NCI-H2081 (cell line): ENCODE data around the gene KCNN4.
"Not testable (repeated sequence)": the region's sequence is repeated elsewhere in the genome, so short reads cannot be mapped to it uniquely, and the experiment has no call there.

Experiments used
- DNase-seq, 2 experiments: peaks; one replicate each; lab custom pipeline; 2025; lab: John Stamatoyannopoulos, UW

The KCNN4 gene

DNA sequence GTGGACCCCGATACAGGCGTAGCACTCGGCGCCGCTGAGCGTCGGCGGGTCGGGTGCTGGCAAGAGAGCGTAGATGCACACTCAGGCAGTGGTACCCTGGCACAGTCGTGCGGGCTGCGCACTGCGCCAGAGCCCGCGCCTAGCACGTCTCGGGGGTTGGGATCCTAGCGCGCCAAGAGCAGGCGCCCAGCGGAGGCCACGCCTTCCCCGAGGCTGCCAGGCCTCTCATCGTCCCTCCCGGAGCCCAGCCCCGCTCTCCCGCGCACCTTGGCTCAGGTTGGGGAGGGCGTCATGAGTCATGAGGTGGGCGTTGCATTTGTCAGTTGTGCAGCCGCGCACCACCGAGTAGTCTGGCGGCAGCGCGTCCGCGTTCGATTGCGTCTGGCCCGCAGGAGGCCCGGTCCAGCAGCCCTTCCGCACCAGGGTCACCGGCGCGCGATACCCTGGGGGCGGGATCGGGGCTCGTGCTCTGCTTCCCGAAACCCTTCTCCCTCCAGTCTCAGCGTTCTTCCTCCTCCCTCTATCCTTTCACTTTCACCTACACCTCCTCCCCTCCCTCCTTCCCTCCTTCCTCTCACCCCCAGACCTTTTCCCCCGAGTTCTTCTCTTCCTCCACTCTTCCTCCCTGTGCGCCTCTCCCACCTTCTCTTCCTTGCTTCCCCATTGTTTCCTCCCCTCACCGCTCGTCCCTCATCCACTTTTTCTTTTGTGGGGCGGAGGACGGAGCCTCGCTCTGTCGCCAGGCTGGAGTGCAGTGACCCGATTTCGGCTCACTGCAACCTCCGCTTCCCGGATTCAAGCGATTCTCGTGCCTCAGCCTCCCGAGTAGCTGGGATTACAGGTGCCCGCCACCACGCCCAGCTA lies 18.0 kb upstream of the KCNN4 start:
- DNase-seq, result peak; percentile 66 to 73

DNA sequence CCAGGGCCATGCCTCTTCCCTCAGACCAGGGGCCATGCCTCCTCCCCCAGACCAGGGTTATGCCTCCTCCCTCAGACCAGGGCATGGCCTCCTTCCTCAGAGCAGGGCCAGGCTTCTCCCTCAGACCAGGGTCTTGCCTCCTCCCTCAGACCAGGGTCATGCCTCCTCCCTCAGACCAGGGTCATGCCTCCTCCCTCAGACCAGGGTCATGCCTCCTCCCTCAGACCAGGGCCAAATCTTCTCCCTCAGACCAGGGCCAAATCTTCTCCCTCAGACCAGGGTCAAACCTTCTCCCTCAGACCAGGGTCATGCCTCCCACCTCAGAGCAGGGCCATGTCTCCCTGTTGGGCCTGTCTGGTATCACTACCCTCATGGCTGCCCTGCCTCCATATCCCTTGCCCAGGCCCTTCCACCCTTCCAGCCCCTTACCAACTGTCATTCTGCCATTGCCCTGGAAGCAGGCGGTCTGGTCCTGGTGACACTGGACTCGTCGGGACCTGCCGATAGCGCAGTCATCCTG lies 17.3 kb upstream of the KCNN4 start:
- no peak for DNase-seq

DNA sequence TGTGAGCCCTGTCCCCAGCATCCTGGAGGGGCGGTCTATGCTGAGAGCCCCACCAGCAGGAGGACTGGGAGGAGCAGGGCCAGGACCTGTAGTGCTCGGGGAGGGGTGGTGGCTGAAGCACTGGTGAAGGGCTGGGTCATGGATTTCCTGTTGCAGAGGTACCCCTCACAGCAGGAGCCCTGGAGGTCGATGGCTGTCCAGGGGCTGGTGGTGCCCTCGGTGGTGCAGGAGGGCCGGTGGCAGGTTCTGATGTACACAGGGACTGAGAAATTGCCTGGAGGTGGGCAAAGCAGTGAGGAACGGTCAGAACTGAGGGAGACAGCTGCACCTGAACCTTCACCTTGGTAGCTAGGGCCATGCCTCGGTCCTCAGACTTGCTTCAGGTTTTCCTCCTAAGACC lies 16.8 kb upstream of the KCNN4 start:
- no peak for DNase-seq

DNA sequence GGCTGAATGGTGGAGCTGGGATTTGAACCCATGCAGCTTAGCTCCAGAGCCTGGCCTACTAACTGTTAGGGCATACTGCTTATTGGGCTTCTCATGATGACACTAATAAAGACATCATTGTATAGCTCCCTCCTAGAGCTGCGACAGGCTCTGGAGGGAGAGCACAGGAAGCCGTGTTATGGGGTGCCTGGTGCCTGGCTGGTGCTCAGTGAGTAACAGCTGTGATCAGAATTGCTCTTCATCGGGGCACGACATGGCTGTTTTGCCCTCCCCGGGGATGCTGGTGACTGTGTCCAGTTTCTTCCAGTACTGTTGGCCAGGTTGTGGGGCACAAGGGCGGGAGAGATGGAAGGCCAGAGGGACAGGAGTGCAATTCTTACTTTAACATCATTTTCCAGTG lies 16.3 kb upstream of the KCNN4 start:
- no peak for DNase-seq

DNA sequence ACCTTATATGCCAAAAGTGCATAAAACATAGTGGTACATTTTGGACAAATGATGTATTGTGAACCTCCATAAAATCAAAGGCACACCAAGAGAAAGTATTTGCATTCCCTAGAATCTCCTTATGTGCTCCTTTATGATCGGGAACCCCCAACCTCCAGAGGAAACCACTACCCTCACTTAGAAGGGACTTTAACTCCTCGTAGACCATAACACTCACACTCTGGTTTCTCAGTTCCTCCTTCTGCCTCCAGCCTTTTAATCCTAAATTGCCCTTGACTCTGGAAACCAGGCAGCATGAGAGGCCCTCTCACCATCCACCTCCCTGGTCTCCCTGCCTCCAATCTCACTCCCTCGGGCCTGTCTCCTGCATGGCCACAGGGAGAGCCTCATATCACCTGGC lies 9.8 kb upstream of the KCNN4 start:
- DNase-seq, result no peak

DNA sequence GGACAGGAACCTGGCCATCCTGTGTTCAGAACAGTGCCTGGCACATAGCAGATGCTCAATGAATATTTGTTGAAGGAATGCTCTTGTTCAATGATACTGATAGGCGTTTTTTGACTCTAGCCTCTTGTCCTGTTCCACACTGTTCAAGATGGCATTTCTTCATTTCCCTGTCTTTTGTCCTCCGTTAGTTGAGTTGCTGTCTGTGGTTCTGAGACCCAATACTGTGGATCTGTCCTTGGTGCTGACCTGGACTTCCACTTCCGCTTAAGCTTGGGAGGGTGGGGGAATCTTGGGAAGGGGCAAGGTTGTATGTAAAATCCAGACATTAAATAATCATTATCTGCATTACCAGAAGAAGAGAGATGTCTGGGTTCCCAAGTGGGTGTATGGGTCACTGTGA lies 8.3 kb upstream of the KCNN4 start:
- no peak for DNase-seq

DNA sequence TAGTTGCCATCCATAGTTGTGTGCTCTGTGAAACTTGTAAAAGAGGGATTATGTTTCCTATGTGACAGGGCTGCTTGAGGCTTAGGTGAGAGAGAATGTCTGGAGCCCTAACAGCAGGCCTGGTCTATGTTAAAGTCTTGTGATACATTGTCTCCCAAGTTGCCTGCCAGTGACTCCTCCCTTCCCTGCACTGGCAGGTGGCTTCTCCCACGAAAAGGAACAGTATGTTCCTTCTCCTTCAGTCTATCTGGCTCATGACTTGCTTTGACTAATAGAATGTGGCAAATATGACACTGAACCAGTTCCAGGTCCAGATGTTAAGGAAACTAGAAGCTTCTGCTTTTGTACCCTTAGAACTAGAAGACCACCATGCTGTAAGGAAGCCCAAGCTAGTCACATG lies 5.9 kb upstream of the KCNN4 start:
- no peak for DNase-seq

DNA sequence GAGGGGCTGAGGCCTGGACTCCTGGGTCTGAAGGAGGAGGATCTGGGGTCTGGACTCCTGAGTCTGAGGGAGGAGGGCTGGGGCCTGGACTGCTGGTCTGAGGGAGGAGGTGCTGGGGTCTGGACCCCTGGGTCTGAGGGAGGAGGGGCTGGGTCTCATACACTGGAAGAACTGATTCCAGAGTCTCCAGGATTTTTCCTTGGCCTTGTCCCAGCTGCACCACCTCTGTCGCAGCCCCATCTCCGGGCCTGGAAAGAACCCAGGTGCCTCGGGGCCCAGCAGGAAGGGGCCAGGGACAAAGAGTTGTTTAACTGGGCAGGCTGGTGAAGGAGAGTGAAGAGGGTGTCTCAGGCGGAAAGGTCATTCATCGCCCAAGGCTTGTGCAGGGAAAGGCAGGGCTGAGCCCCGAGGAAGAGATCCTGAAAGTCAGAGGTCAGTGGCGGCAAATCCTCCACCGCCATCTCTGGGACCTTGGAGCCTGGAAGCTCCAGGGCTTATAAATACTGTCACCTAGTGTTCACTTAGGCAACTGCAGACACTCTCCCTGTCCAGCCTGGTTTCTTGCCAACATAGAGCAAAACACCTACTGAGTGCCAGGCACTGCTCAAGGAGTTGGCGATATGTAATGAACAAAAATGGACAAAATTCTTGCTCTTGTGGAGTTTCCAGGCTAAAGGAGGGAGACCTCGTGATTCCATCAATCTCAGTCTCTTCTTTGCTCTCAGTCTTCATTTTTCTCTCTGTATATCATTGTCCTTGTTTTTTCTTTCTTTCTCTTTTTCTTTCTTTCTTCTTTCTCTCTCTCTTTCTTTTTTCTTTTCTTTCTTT lies 4.4 kb upstream of the KCNN4 start:
- DNase-seq, result peak; percentile 60 to 74

DNA sequence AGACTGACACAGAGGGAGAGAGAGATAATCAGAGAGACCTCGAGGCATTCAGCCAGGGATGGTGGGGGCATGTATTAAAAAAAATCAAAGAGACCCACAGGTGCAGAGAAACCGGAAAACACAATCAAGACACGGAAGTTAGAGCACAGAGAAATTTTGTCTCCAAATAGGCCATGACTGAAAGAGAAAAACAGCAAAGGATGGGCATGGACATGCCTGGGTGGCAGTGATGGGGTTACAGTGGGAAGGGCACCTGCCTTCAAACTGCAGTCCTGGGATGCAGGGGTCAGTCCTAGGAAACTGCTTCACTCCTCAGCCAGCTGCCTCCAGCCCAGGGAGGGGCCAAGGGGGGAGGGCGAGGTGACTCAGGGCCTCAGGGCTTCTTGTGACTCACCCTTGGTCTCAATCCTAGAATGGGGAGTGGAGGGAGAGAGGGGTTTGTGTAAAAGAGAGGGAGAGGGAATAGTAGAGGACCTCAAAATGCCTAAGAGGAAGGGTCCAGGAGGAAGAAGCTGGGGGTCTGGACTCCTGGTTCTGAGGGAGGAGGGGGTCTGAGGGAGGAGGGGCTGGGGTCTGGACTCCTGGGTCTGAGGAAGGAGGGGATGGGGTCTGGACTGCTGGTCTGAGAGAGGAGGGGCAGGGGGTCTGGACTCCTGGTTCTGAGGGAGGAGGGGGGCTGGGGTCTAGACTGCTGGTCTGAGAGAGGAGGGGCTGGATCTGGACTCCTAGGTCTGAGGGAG lies 3.6 kb upstream of the KCNN4 start:
- no peak for DNase-seq

DNA sequence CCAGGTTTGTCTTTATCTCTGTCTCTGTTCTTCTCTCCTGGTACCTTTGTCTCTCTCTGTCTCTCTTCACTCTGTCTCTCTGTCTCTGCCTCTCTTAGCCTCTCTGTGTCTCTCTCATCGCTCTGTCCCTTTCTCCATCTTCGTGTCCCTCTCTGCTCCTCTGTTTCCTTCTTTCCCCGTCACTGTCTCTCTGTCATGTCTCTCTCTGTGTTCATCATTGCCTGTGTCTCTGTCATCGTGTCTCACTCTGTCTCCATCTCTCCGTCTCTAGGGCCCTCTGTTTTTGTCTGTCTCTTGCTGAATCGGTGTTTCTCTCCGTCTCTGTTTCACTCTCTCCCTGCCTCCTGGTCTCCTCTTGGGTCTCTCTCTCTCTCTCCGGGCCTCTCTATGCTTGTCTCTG lies 2.9 kb upstream of the KCNN4 start:
- no peak for DNase-seq

DNA sequence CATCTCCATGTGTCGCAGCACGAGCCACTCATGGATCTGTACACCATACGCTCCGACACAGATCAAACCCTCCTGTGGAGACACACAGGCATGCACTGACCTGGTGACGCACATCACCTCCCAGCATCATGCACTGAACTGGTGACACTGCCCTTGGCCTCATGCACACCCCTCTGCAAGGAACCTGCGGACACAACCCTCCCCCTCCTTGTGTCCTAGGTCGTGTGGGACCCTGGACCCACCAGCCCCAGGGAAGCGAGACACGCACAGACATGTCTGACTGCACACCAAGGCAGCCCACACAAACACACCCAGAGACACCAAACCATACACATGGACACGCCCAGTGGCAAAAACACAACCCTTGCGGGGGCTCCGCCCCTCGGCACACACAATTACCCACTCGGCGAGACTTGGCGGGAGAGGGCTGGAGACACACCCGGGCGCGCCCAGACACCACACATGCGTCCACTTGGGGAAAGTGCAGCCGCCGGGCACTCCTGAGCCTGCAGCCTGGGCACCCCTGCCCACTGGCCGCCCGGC lies 2.0 kb upstream of the KCNN4 start:
- DNase-seq, result no peak

DNA sequence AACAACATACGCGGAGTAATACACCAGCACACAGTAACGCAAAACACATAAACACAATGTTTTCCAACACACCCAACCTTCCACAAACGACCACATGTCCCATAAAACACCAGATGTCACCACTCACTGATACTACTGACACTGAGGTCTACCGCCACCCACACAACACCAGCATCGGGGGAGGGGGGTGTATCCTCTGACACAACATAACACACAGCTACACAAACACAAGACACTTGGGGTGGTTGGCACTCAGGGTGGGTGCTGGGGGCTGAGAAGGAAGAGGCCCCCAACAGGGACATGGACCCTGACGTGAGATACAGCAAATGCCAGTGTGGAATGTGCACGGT lies 1.5 kb upstream of the KCNN4 start:
- no peak for DNase-seq

DNA sequence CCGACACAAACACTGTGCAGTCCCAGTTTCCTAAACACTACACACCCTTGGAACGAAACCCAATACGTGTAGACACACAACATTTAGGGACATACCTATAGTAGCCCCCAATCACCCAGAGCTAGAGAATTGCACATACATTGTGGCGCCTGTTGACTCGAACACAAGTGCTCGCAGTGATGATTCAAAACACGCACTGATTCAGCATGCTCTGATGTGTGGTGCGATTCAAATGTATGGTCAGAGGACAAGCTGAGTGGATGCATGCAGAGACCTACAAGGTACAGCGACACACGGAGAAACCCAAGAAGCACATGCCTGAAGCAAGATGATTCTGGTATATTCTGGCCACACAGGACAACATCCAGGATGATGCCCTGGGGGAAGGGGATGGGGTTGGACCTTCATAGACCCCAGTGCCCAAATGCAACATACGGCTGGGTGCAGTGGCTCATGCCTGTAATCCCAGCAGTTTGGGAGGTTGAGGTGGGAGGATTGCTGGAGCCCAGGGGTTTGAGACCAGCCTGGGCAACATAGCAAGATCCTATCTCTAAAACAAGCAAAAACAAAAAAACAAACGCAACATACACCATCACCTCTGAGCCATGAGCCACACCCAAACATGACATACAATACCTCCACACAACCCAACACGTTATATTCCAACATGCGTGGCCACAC lies 997 bp upstream of the KCNN4 start:
- no peak for DNase-seq

DNA sequence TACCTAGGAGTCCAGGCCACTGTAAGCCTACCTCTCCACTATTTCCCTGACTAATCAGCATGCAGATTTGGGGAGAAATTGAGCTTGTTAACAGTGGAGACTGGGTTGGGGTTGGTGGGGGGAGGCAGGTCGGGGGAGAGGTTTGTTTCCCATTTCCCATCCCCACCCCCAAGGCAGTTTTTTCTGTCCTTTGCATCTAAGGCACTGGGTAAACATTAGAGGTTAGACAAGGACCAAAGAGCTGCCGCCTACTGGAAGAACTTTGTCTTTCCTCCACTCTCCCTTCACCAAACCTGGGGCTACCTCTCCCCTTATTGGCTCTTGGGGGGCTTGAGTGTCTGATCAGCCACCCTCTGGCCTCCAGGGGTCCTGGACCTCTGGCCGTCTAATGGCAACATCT lies 953 bp downstream of the KCNN4 start:
- DNase-seq, result no peak

DNA sequence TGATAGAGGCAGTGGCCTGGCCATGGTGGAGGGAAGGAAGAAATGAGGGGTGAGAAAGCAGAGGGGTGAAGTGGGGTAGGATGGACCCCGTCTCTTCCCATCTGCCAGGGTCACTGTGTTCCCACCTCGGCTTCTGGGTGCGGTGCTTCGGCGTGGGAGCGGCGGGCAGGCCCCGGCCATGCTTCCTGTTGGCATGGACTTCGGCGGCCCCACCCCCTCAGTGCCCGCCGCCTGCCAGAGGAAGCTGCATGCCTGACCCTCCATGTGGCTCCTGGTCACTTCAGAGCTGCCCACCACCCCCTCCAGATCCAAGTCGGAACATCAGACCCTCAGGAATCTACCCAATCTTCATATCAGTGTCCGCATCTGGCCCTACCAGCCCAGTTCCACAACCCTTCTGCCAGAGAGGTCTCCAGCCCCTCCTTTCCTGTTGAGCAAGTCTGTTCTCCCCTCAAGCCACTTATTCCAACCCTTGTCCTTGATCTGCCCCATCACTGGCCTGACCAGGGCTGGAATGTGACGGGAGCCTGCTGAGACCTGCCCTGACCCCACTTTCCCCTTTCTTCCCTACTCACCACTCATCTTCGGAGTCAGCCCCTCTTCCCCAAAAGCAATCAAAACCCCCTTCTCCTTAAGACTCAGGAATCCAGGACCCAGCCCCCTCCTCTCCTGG lies 1.5 kb downstream of the KCNN4 start:
- no peak for DNase-seq

DNA sequence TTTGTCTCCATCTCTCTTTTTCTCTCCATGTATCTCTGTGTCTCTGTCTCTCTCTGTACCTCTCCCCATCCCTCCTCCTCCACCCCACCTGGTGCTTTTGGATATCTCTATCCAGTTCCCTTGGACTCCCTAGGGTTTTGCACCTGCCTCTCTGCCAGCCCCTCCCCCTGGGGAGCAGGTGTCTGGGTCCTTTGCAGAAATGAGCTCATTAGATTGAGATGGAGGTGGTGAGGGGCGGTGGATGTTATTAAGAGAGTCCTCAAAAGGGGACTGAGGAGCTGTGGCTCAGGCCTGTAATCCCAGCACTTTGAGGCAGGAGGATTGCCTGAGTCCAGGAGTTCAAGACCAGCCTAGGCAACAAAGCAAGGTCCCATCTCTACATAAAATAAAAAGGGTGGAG lies 2.1 kb downstream of the KCNN4 start:
- peak; percentile 88 to 93 for DNase-seq

DNA sequence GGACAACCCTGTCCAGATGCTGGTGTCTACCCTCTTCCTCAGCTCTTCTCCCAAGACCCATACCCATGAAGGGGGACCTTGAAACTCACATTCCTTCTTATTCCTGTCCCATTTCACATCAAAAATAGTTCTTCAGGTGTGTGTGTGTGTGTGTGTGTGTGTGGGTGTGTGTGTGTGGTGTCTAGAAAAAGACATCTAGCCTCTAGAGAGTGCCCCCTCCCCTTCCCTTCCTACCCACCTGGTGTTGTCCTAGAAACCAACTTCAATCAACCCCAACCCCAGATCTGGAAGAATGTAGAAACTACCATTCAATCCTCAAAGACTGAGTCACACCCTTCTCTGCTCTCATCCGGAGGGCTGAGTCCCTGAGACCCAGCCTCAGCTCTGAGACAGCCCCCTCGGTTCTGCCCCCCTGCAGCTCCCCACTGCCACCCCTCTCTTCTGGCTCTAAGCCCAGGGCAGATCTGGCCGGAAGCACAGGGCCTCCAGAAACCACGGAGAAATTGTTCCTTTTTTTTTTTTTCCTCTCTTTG lies 3.5 kb downstream of the KCNN4 start:
- peak in 1 of 2 experiments; percentile 35 for DNase-seq

DNA sequence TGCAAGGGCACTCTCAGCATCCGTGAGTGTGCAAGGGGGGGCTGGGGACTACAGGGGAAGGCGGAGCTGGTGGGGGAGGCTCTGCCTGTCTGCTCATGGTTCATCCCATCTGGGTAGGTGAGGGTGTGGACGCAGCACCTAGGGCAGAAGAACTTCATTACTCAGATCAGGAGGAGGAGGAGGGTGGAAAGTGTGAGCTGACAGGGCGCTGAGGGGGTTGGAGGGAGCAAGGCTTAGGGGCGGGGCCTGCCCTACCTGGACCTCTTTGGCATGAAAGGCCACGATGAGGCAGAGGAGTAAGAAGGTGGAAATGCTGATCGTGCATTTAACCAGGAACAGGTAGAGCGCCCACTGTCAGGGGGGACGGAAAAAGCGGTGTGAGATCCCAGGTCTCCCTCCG lies 4.5 kb downstream of the KCNN4 start:
- DNase-seq, result no peak

DNA sequence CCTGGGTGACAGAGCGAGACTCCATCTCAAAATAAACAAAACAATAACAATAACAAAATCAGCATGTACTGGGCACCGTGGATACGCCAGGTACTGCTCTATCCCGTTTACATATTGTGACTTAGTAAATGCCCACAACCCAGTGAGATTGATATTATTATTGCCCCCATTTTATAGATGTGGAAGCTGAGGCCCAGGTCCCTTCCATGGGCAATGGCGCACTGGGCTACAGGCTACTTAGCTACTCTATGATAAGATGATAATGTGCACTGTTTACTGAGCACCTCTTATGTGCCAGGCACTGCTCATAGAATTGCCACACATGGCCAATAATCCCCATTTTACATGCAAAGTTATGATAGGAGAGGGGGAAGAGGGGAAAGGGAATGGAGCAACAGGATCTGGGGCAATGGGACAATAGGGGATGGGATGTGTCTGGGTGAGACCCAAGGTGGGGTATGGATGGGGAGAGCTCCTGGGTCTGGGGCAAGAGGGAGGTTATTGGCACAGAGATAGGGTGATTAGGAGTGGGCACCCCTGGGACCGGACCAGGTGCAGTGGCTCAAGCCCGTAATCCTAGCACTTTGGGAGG lies 5.4 kb downstream of the KCNN4 start:
- DNase-seq, result no peak

DNA sequence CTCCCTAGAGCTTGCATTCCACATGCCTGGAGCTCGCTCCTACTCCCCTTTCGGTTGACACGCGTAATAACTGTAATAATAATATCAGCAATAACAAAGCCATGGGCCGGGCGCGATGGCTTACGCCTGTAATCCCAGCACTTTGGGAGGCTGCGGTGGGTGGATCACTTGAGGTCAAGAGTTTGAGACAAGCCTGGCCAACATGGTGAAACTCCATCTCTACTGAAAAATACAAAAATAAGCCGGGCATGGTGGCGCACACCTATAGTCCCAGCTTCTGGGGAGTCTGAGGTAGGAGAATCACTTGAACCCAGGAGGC lies 5.9 kb downstream of the KCNN4 start:
- not testable (repeated sequence) for DNase-seq
